Activated CD4-positive, CD25-positive, alpha-beta regulatory T cell (primary cell): ENCODE results near the gene TMCO4.
"Not testable (repeated sequence)": the region's sequence is repeated elsewhere in the genome, so short reads cannot be mapped to it uniquely, and the experiment has no call there.

Source experiments
- DNase-seq, 4 experiments: peaks; one replicate each; lab custom pipeline; 2025; lab: John Stamatoyannopoulos, UW

Gene TMCO4

DNA sequence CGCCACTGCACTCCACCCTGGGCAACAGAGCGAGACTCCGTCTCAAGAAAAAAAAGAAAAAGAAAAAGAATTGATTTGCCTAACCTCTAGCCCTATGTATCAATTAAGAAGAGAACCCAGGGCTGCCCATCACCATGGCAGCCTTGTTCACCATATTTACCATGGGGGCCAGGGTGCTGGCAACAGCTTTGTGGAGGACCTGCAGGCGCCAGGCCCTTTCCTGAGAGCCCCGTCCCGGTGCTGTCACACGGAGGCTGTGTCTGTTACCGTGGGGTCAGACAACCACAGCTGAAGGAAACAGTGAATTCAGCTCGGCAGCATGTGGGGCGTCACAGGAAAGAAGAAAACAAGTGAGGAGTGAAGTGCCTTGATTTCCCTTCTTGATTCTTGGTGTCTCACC, 162.1 kb downstream of the TMCO4 start:
- DNase-seq: no peak

DNA sequence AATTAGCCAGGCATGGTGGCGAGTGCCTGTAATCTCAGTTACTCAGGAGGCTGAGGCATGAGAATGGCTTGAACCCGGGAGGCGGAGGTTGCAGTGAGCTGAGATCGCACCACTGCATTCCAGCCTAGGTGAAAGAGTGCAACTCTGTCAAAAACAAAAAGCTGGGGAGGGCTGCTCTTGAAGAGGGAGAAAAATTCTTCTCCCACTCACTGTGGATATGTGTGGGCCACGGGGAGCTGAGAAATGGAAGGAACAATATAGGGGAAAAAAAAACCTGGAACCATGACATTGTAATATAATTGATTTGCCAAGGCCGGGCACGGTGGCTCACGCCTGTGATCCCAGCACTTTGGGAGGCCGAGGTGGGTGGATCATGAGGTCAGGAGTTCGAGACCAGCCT, 163.0 kb downstream of the TMCO4 start:
- not testable (repeated sequence) for DNase-seq

DNA sequence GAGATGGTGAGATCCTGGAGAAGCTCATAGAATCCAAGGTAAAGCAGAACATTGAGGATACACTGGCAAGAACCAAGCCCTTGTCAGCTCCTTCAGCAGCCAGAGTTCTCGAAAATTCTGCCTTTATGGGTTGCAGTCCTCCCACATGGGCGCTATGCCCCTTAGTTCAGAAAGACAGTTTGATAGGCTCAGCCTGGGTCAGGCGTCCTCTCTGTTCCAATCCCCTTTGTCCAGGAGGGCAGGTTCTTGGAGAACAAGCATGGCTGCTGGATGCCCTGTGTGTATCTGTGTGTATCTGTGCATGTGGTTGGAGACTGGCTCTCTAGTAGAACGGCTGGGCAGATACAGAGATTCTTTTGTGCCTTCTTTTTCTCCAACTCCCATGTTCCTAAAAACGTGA, 163.7 kb downstream of the TMCO4 start:
- DNase-seq: no peak

DNA sequence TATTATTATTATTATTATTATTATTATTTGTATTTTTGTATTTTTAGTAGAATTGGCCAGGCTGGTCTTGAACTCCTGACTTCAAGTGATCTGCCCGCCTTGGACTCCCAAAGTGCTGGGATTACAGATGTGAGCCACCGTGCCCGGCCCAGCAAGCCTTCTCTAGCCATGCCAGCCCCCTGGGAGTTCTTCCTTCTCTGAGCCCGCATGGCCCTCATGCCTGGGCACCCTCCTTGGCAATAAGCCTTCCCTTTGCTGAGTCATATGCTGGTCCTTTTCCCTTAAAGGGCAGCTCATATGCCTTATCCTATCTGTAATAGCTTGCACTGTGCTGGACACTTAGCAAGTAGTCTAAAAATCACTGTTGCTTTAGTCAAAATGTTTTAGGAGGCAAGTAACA, 164.1 kb downstream of the TMCO4 start:
- DNase-seq: no peak

DNA sequence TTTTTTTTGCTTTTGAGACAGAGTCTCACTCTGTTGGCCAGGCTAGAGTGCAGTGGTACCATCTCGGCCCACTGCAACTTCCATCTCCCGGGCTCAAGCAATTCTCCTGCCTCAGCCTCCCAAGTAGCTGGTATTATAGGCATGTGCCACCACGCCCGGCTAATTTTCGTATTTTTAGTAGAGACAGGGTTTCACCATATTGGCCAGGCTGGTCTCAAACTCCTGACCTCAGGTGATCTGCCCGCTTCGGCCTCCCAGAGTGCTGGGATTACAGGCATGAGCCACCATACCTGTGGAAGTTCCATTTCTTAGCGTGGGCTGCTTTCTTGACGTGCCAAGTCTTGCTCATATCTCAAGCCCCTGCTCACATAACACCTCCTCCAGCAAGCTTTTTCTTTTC, 164.7 kb downstream of the TMCO4 start:
- not testable (repeated sequence) for DNase-seq

DNA sequence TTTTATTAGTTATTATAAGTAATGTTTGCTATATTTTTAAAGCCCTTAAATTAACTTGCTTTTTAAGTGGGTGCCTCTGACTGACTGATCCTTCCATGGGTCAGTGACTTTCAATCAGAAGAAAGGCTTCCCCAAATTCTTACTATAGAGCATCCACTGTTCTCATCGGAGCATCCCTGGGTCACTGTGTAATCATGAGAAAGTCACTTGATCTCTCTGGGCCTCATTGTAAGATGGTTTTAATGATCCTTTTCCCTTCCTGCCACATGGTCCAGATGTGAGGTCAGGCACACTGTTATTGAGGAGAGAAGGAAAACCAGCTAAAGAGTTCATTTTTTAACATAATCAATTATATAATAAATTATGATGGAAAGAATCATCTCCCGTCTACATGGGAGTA, 166.6 kb downstream of the TMCO4 start:
- DNase-seq: no peak
